Measurements from ENCODE around the gene PCDHGB4.
"Not testable (repeated sequence)": the region's sequence is repeated elsewhere in the genome, so short reads cannot be mapped to it uniquely, and the experiment has no call there.

DNA sequence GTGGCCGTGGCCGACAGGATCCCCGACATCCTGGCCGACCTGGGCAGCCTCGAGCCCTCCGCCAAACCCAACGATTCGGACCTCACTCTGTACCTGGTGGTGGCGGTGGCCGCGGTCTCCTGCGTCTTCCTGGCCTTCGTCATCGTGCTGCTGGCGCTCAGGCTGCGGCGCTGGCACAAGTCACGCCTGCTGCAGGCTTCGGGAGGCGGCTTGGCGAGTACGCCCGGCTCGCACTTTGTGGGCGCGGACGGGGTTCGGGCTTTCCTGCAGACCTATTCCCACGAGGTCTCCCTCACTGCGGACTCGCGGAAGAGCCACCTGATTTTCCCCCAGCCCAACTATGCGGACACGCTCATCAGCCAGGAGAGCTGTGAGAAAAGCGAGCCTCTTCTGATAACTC, 41.5 kb upstream of the PCDHGB4 start:
- TF ChIP-seq, protein P1, sequence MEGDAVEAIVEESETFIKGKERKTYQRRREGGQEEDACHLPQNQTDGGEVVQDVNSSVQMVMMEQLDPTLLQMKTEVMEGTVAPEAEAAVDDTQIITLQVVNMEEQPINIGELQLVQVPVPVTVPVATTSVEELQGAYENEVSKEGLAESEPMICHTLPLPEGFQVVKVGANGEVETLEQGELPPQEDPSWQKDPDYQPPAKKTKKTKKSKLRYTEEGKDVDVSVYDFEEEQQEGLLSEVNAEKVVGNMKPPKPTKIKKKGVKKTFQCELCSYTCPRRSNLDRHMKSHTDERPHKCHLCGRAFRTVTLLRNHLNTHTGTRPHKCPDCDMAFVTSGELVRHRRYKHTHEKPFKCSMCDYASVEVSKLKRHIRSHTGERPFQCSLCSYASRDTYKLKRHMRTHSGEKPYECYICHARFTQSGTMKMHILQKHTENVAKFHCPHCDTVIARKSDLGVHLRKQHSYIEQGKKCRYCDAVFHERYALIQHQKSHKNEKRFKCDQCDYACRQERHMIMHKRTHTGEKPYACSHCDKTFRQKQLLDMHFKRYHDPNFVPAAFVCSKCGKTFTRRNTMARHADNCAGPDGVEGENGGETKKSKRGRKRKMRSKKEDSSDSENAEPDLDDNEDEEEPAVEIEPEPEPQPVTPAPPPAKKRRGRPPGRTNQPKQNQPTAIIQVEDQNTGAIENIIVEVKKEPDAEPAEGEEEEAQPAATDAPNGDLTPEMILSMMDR (conservative IDR thresholded peaks at IDR 0.05), result not testable (repeated sequence)
- not testable (repeated sequence) for TF ChIP-seq EZH2 (IDR thresholded peaks at IDR 0.05; ENCODE audit: low read depth)

Measured in PC-9 (cell line).